Pericardium fibroblast (primary cell): ENCODE measurements around the gene CSRNP2. TPM values are rescaled to one million over a fixed set of nuclear protein-coding genes. Genes with fewer than 3 reads are reported as not detected.

Source experiments
- total RNA-seq: library from RNA; depleted of rRNA; stranded (reverse); fragments of >200 nt; gene quantifications from 2 replicates; pipeline ENCODE4 v1.2.3, GENCODE V29; 2015

CSRNP2 gene
- 16.3 and 18.4 TPM in 2 replicates for total RNA-seq

GRCh38 chr12:51083126-51083833 is at the start of gene CSRNP2:
CSRNP2 (minus strand) TSS chr12:51083596; CDS start chr12:51076561, 7,035 bp downstream.

GRCh38 chr12:51047655-51048540 is 35.5 kb downstream of the CSRNP2 start, which contains the start of gene LETMD1:
LETMD1 (plus strand) TSS chr12:51048327; CDS start chr12:51048357, 30 bp downstream.

GRCh38 chr12:51025836-51026638 is 57.4 kb downstream of the CSRNP2 start, which contains the start of gene SLC11A2:
SLC11A2 (minus strand) TSS chr12:51026384; CDS start chr12:51010728, 15,656 bp downstream.

Other genes with a start within 250 kb of the CSRNP2 start
- gene TMPRSS12, start 240.7 kb downstream of the CSRNP2 start, total RNA-seq, result not detected in 2 replicates
- gene HIGD1C, start 131.1 kb downstream of the CSRNP2 start, total RNA-seq, result not detected in 2 replicates
- 14.4 and 19.3 TPM in 2 replicates for gene SLC11A2, start 57.2 kb downstream of the CSRNP2 start, total RNA-seq
- 43.2 and 46.1 TPM in 2 replicates for gene LETMD1, start 35.3 kb downstream of the CSRNP2 start, total RNA-seq
- gene TFCP2, start 89.5 kb upstream of the CSRNP2 start, total RNA-seq, result 8.4 and 8.6 TPM in 2 replicates
- 1.6 and 2.2 TPM in 2 replicates for gene POU6F1, start 134.5 kb upstream of the CSRNP2 start, total RNA-seq
- 155 and 192 TPM in 2 replicates for gene DAZAP2, start 155.2 kb upstream of the CSRNP2 start, total RNA-seq
- 13.7 and 22.2 TPM in 2 replicates for gene SMAGP, start 186.8 kb upstream of the CSRNP2 start, total RNA-seq
- not detected in 2 replicates for gene BIN2, start 240.6 kb upstream of the CSRNP2 start, total RNA-seq